Mesothelial cell of epicardium (in vitro differentiated cells): ENCODE measurements around the gene TANGO2. TPM values are rescaled to one million over a fixed set of nuclear protein-coding genes. Genes with fewer than 3 reads are reported as not detected.

Experiments used
- DNase-seq, 2 experiments: peaks; one replicate each; pipeline ENCODE4 v3.0.0; 2021; ENCODE audit warnings: low spot score in 2 of 2; ENCODE audit not compliant: unreplicated experiment in 2 of 2
- H3K27ac Mint-ChIP-seq: 2 replicates; pipeline ENCODE4 v1.8.0; 2021; ENCODE audit warnings: mixed read lengths
- H3K27me3 Mint-ChIP-seq: 2 replicates; pipeline ENCODE4 v1.8.0; 2021; ENCODE audit warnings: low read depth, mixed read lengths
- H3K36me3 Mint-ChIP-seq: 2 replicates; pipeline ENCODE4 v1.8.0; 2021; ENCODE audit warnings: mixed read lengths
- H3K4me1 Mint-ChIP-seq: 2 replicates; pipeline ENCODE4 v1.8.0; 2021; ENCODE audit warnings: mixed read lengths
- H3K4me3 Mint-ChIP-seq: 2 replicates; pipeline ENCODE4 v1.8.0; 2021; ENCODE audit warnings: mild to moderate bottlenecking, moderate library complexity, mixed read lengths
- H3K9me3 Mint-ChIP-seq: 2 replicates; pipeline ENCODE4 v1.8.0; 2021; ENCODE audit warnings: mixed read lengths
- CTCF ChIP-seq: fragments of 200-600 bp; sonication (generic); IDR thresholded peaks from one replicate; pipeline ENCODE4 v1.5.0; 2021; ENCODE audit warnings: antibody characterized with exemption; ENCODE audit not compliant: unreplicated experiment
- total RNA-seq: library from RNA; stranded (reverse); gene quantifications from 3 replicates; pipeline ENCODE4 v1.2.1, GENCODE V29; 2021

The TANGO2 gene
- total RNA-seq, 1 donor from 2014 or later, result 15.6 TPM

GRCh38 chr22:19997561-19998231 lies 23.2 kb upstream of the TANGO2 start:
- H3K4me1 Mint-ChIP-seq, result peaks cover 7% of the 10 kb centered on the region
- TF ChIP-seq CTCF, result no peak
- H3K9me3 Mint-ChIP-seq, result no peaks in the 10 kb centered on the region
- no peak overlapping the region for H3K4me3 Mint-ChIP-seq
- no peak overlapping the region for H3K27ac Mint-ChIP-seq
- H3K36me3 Mint-ChIP-seq, result no peaks in the 10 kb centered on the region
- no peaks in the 10 kb centered on the region for H3K27me3 Mint-ChIP-seq
- no peak for DNase-seq

- H3K4me3 Mint-ChIP-seq, result no peak overlapping the region
- peaks cover 7% of the 10 kb centered on the region for H3K4me1 Mint-ChIP-seq
- peaks cover 6% of the 10 kb centered on the region for H3K9me3 Mint-ChIP-seq
- TF ChIP-seq CTCF, result no peak
- H3K27ac Mint-ChIP-seq, result no peak overlapping the region
- H3K36me3 Mint-ChIP-seq, result no peaks in the 10 kb centered on the region
- no peak for DNase-seq
- H3K27me3 Mint-ChIP-seq, result no peaks in the 10 kb centered on the region
Measured at GRCh38 chr22:19998232-19998951, 22.5 kb upstream of the TANGO2 start.

- peaks cover 7% of the 10 kb centered on the region for H3K4me1 Mint-ChIP-seq
- TF ChIP-seq CTCF, result no peak
- H3K4me3 Mint-ChIP-seq, result no peak overlapping the region
- DNase-seq, result no peak
- H3K27me3 Mint-ChIP-seq, result no peaks in the 10 kb centered on the region
- H3K27ac Mint-ChIP-seq, result no peak overlapping the region
- no peaks in the 10 kb centered on the region for H3K36me3 Mint-ChIP-seq
- H3K9me3 Mint-ChIP-seq, result peaks cover 14% of the 10 kb centered on the region
Measured at GRCh38 chr22:19998991-19999820, 21.7 kb upstream of the TANGO2 start.

- Mint-ChIP-seq H3K4me1 (peaks cover 7% of the 10 kb centered on the region), H3K27ac (no peak overlapping the region), H3K27me3 (no peaks in the 10 kb centered on the region), H3K36me3 (no peaks in the 10 kb centered on the region), H3K4me3 (no peak overlapping the region), H3K9me3 (peaks cover 24% of the 10 kb centered on the region)
- TF ChIP-seq CTCF, result no peak
- DNase-seq, result no peak
Measured at GRCh38 chr22:20000246-20001081, 20.4 kb upstream of the TANGO2 start.

GRCh38 chr22:20001082-20001638 lies 19.8 kb upstream of the TANGO2 start:
- DNase-seq, result no peak
- H3K27ac Mint-ChIP-seq, result no peak overlapping the region
- no peaks in the 10 kb centered on the region for H3K36me3 Mint-ChIP-seq
- H3K9me3 Mint-ChIP-seq, result peaks cover 28% of the 10 kb centered on the region
- H3K4me1 Mint-ChIP-seq, result peaks cover 7% of the 10 kb centered on the region
- H3K27me3 Mint-ChIP-seq, result no peaks in the 10 kb centered on the region
- no peak overlapping the region for H3K4me3 Mint-ChIP-seq
- no peak for TF ChIP-seq CTCF
